HCT116 (cell line): ENCODE data around the gene ASAP3.

Experiments
- POLR2A ChIP-seq: IDR thresholded peaks from 2 replicates; pipeline ENCODE4 v1.7.0; 2011; ENCODE audit warnings: borderline replicate concordance; ENCODE audit not compliant: insufficient read depth, insufficient read length; ENCODE audit errors: extremely low read depth
- POLR2AphosphoS5 ChIP-seq: IDR thresholded peaks from 2 replicates; pipeline ENCODE4 v1.6.1; 2011; ENCODE audit warnings: mild to moderate bottlenecking, low read depth, low read length, moderate library complexity

- TF ChIP-seq POLR2A (no peak), POLR2AphosphoS5 (no peak)
These were observed 59.4 kb downstream of the ASAP3 start, which contains the start of gene TCEA3 for GRCh38 chr1:23424293-23425192.
